ENCODE measurements around the gene ZNF44. TPM values are rescaled to one million over a fixed set of nuclear protein-coding genes. Genes with fewer than 3 reads are reported as not detected.

ZNF44 gene
- total and polyA plus RNA-seq, 2 experiments from 2014 or later: 5.5 to 6.4 TPM

DNA sequence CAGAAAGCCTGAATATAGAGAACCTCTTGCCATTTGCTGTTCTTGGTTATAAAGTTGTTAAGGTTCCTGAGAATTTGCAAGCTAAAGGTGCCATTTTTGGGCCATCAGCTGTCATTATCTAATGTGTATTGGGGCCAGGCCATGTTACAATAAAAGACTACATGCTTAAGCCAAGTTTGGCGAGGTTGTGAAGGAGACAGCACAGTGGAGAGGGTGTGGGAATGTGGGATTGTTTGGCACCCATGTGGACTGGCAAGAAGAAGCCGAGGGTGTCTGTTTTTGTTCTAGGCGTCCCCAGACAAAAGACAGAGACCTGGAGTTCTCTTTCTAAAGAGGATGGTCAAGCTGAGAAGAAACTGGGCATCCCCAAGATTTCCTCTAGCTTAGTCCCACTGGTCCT lies 64.7 kb downstream of the ZNF44 start:
- H3K27ac ChIP-seq: no peak overlapping the region
- no peak for DNase-seq
- no peak overlapping the region for H3K4me2 ChIP-seq (ENCODE audit: unreplicated experiment)
- WGBS, 2 experiments (ENCODE audit: low coverage in 1 of 2, low lambda C conversion rate in 2 of 2, missing lambda C conversion rate in 2 of 2): 74 to 77% methylated on average over 3 of the region's 3 CpGs
- peaks cover 22% of the 10 kb centered on the region; the same call in 1 of the 2 replicates for H3K36me3 ChIP-seq (ENCODE audit: low read depth)
- H3K9me2 ChIP-seq (ENCODE audit: insufficient read depth): no peaks in the 10 kb centered on the region
- TF ChIP-seq EZH2phosphoT487 (IDR thresholded peaks at IDR 0.05; ENCODE audit: insufficient read depth, low read depth) (no peak), EZH2 (IDR thresholded peaks at IDR 0.05; ENCODE audit: insufficient read depth, poor library complexity, severe bottlenecking) (no peak)
- H3K79me2 ChIP-seq (ENCODE audit: insufficient read depth): no peaks in the 10 kb centered on the region
- H4K20me1 ChIP-seq (ENCODE audit: insufficient read depth): no peaks in the 10 kb centered on the region
- H3K27me3 ChIP-seq (replicated peaks; ENCODE audit: insufficient read depth): no peaks in the 10 kb centered on the region
- no peaks in the 10 kb centered on the region for H3F3A ChIP-seq (ENCODE audit: insufficient read depth)
- no peaks in the 10 kb centered on the region for H3K4me1 ChIP-seq (ENCODE audit: insufficient read depth)
- H3K4me3 ChIP-seq: no peak overlapping the region
- in situ Hi-C loops (cut with MboI): no loop called here
- no peak overlapping the region for H2AFZ ChIP-seq
- no peak overlapping the region for H3K9ac ChIP-seq
- H3K9me3 ChIP-seq (ENCODE audit: low read depth): no peaks in the 10 kb centered on the region

DNA sequence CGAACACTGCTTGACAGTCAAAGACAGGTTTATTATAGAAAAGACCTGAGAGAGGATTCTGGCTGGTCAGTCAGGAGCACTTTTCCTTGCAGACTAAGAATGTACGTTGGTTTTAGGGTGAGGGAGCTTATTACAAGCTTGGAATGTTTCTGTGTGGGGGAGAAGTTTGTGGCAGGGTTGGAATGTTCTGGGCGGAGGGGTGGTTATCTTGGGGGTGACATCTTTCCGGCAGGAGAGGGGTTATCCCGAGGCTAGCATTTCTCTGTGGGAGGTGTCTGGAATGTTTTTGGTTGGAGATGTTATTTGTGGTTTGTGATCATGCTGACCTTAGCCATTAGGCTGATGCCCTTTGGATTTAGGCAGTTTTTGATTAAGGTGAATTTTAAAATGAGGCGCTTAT lies 70.0 kb downstream of the ZNF44 start:
- H3K4me3 ChIP-seq: no peak overlapping the region
- H3K9me2 ChIP-seq (ENCODE audit: insufficient read depth): no peaks in the 10 kb centered on the region
- no peak overlapping the region for H3K27ac ChIP-seq
- WGBS, 2 experiments (ENCODE audit: low coverage in 1 of 2, low lambda C conversion rate in 2 of 2, missing lambda C conversion rate in 2 of 2): 85 to 86% methylated on average over 6 of the region's 6 CpGs
- no peaks in the 10 kb centered on the region for H3F3A ChIP-seq (ENCODE audit: insufficient read depth)
- no peaks in the 10 kb centered on the region for H3K9me3 ChIP-seq (ENCODE audit: low read depth)
- no peaks in the 10 kb centered on the region for H3K79me2 ChIP-seq (ENCODE audit: insufficient read depth)
- H3K27me3 ChIP-seq (replicated peaks; ENCODE audit: insufficient read depth): no peaks in the 10 kb centered on the region
- H2AFZ ChIP-seq: no peak overlapping the region
- no peak overlapping the region for H3K9ac ChIP-seq
- DNase-seq: no peak
- no peaks in the 10 kb centered on the region for H3K4me1 ChIP-seq (ENCODE audit: insufficient read depth)
- no peak overlapping the region for H3K4me2 ChIP-seq (ENCODE audit: unreplicated experiment)
- TF ChIP-seq EZH2 (IDR thresholded peaks at IDR 0.05; ENCODE audit: insufficient read depth, poor library complexity, severe bottlenecking): no peak
- TF ChIP-seq EZH2phosphoT487 (IDR thresholded peaks at IDR 0.05; ENCODE audit: insufficient read depth, low read depth): no peak
- peaks cover 8% of the 10 kb centered on the region; the same call in 1 of the 2 replicates for H3K36me3 ChIP-seq (ENCODE audit: low read depth)
- in situ Hi-C loops (cut with MboI): no loop called here
- no peaks in the 10 kb centered on the region for H4K20me1 ChIP-seq (ENCODE audit: insufficient read depth)

DNA sequence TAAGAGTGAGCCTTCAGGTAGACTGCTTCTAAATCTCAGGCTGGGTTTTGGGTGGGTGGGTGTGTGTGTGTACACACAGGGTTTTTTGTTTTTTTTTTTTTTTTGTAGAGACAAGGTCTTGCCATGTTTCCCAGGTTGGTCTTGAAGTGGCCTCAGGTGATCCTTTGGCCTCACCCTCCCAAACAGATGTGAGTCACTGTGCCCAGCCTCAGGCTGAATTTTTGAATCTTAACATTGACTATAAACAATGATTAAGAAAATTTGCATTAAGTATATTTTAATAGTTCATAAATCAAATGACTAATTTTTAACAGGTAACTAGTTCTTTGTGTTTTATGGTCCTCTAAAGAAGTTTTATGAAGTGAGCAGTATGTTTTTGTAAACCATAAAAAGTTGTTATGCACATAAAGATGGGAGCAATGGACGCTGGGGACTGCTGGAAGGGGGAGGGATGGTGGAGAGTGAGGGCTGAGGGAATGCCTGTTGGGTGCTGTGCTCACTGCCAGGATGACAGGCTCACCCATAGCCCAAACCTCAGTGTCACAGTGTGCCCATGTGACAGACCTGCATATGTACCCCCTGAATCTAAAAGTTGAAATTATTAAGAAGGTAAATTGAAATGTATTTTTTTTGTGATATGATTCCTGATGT lies 71.6 kb downstream of the ZNF44 start:
- no peak overlapping the region for H3K4me2 ChIP-seq (ENCODE audit: unreplicated experiment)
- no peak overlapping the region for H3K4me3 ChIP-seq
- H3K9ac ChIP-seq: no peak overlapping the region
- no peaks in the 10 kb centered on the region for H3K27me3 ChIP-seq (replicated peaks; ENCODE audit: insufficient read depth)
- H3K27ac ChIP-seq: no peak overlapping the region
- H3F3A ChIP-seq (ENCODE audit: insufficient read depth): no peaks in the 10 kb centered on the region
- H2AFZ ChIP-seq: no peak overlapping the region
- peaks cover 3% of the 10 kb centered on the region for H3K9me3 ChIP-seq (ENCODE audit: low read depth)
- H3K4me1 ChIP-seq (ENCODE audit: insufficient read depth): no peaks in the 10 kb centered on the region
- WGBS, 2 experiments (ENCODE audit: low coverage in 1 of 2, low lambda C conversion rate in 2 of 2, missing lambda C conversion rate in 2 of 2): 85 to 92% methylated on average over 1 of the region's 1 CpG
- no peak for DNase-seq
- 0 out of 2 replicates have a peak, but pooled peaks cover 11% of the 10 kb centered on the region for H3K36me3 ChIP-seq (ENCODE audit: low read depth)
- in situ Hi-C loops (cut with MboI): no loop called here
- no peaks in the 10 kb centered on the region for H3K9me2 ChIP-seq (ENCODE audit: insufficient read depth)
- TF ChIP-seq EZH2phosphoT487 (IDR thresholded peaks at IDR 0.05; ENCODE audit: insufficient read depth, low read depth) (no peak), EZH2 (IDR thresholded peaks at IDR 0.05; ENCODE audit: insufficient read depth, poor library complexity, severe bottlenecking) (no peak)
- no peaks in the 10 kb centered on the region for H3K79me2 ChIP-seq (ENCODE audit: insufficient read depth)
- no peaks in the 10 kb centered on the region for H4K20me1 ChIP-seq (ENCODE audit: insufficient read depth)

Other genes starting within 250 kb of the ZNF44 start
- not detected in 2 replicates for gene ZNF878, start 241.9 kb downstream of the ZNF44 start, total RNA-seq (2014; rRNA removed; shearing (Covaris generic))
- 0.18 TPM in 1 of 2 replicates, not detected in the other for gene ZNF878, start 241.9 kb downstream of the ZNF44 start, polyA plus RNA-seq (2016; fragmentation: Nextera tagmentation; extraction: Ambion mirVana)
- gene ZNF844, start 230.2 kb downstream of the ZNF44 start, total RNA-seq (2014; rRNA removed; shearing (Covaris generic)): 4.0 and 4.2 TPM in 2 replicates
- gene ZNF844, start 230.2 kb downstream of the ZNF44 start, polyA plus RNA-seq (2016; fragmentation: Nextera tagmentation; extraction: Ambion mirVana): 1.7 and 2.3 TPM in 2 replicates
- gene ZNF20, start 154.5 kb downstream of the ZNF44 start, total RNA-seq (2014; rRNA removed; shearing (Covaris generic)): 5.5 and 5.9 TPM in 2 replicates
- 1.3 and 2.1 TPM in 2 replicates for gene ZNF20, start 154.5 kb downstream of the ZNF44 start, polyA plus RNA-seq (2016; fragmentation: Nextera tagmentation; extraction: Ambion mirVana)
- gene ZNF625, start 138.1 kb downstream of the ZNF44 start, total RNA-seq (2014; rRNA removed; shearing (Covaris generic)): 3.2 and 7.2 TPM in 2 replicates
- 1.5 and 2.4 TPM in 2 replicates for gene ZNF625, start 138.1 kb downstream of the ZNF44 start, polyA plus RNA-seq (2016; fragmentation: Nextera tagmentation; extraction: Ambion mirVana)
- 3.0 and 5.1 TPM in 2 replicates for gene ZNF136, start 131.8 kb downstream of the ZNF44 start, total RNA-seq (2014; rRNA removed; shearing (Covaris generic))
- gene ZNF136, start 131.8 kb downstream of the ZNF44 start, polyA plus RNA-seq (2016; fragmentation: Nextera tagmentation; extraction: Ambion mirVana): 4.6 and 4.8 TPM in 2 replicates
- gene ZNF563, start 38.8 kb upstream of the ZNF44 start, total RNA-seq (2014; rRNA removed; shearing (Covaris generic)): 1.8 and 16.4 TPM in 2 replicates
- gene ZNF563, start 38.8 kb upstream of the ZNF44 start, polyA plus RNA-seq (2016; fragmentation: Nextera tagmentation; extraction: Ambion mirVana): 2.6 and 2.8 TPM in 2 replicates
- gene ZNF442, start 70.8 kb upstream of the ZNF44 start, total RNA-seq (2014; rRNA removed; shearing (Covaris generic)): 2.1 and 3.6 TPM in 2 replicates
- 0.71 and 1.3 TPM in 2 replicates for gene ZNF442, start 70.8 kb upstream of the ZNF44 start, polyA plus RNA-seq (2016; fragmentation: Nextera tagmentation; extraction: Ambion mirVana)
- 1.8 and 2.5 TPM in 2 replicates for gene ZNF799, start 106.4 kb upstream of the ZNF44 start, total RNA-seq (2014; rRNA removed; shearing (Covaris generic))
- gene ZNF799, start 106.4 kb upstream of the ZNF44 start, polyA plus RNA-seq (2016; fragmentation: Nextera tagmentation; extraction: Ambion mirVana): 1.8 and 2.2 TPM in 2 replicates
- 0.86 and 1.1 TPM in 2 replicates for gene ZNF443, start 146.1 kb upstream of the ZNF44 start, total RNA-seq (2014; rRNA removed; shearing (Covaris generic))
- gene ZNF443, start 146.1 kb upstream of the ZNF44 start, polyA plus RNA-seq (2016; fragmentation: Nextera tagmentation; extraction: Ambion mirVana): 1.2 and 1.4 TPM in 2 replicates
- gene ZNF709, start 189.9 kb upstream of the ZNF44 start, total RNA-seq (2014; rRNA removed; shearing (Covaris generic)): 2.7 and 4.2 TPM in 2 replicates
- gene ZNF709, start 189.9 kb upstream of the ZNF44 start, polyA plus RNA-seq (2016; fragmentation: Nextera tagmentation; extraction: Ambion mirVana): 1.1 and 1.6 TPM in 2 replicates

Data from GM23248 (cell line).